K562 (cell line): Measurements from ENCODE around the gene GPR107. TPM values are rescaled to one million over a fixed set of nuclear protein-coding genes. Genes with fewer than 3 reads are reported as not detected.

Source experiments
- GABPA ChIP-seq: fragments of 200-800 bp; sonication (Bioruptor generic); conservative IDR thresholded peaks from 2 replicates; pipeline ENCODE4 v1.6.1; 2016; ENCODE audit warnings: low read depth, missing genetic modification characterization, missing compliant biosample characterization
- HNRNPH1 ChIP-seq: fragments of 200-400 bp; formaldehyde crosslinking; optimal IDR thresholded peaks from 2 replicates; pipeline ENCODE3; 2017; ENCODE audit warnings: low read depth, mild to moderate bottlenecking, low read length, moderate library complexity
- ILK ChIP-seq: fragments of 450-650 bp; IDR thresholded peaks from 2 replicates; pipeline ENCODE4 v1.6.1; 2016; ENCODE audit warnings: missing genetic modification characterization, low read depth, mild to moderate bottlenecking, missing compliant biosample characterization, moderate library complexity, borderline replicate concordance
- KAT7 ChIP-seq: sonication (generic); formaldehyde crosslinking; IDR thresholded peaks from 2 replicates; pipeline ENCODE4 v1.8.0; 2022; ENCODE audit warnings: missing genetic modification reagents, mild to moderate bottlenecking, borderline replicate concordance
- RB1 ChIP-seq: fragments of 450-650 bp; IDR thresholded peaks from 2 replicates; pipeline ENCODE4 v1.6.1; 2017; ENCODE audit warnings: low read depth, mild to moderate bottlenecking
- RBFOX2 ChIP-seq: fragments of 200-400 bp; formaldehyde crosslinking; IDR thresholded peaks from 2 replicates; pipeline ENCODE4 v1.6.1; 2017; ENCODE audit warnings: low read depth, mild to moderate bottlenecking, low read length, moderate library complexity
- RBM14 ChIP-seq: fragments of 200-400 bp; formaldehyde crosslinking; IDR thresholded peaks from 2 replicates; pipeline ENCODE4 v1.6.1; 2018; ENCODE audit warnings: low read depth, mild to moderate bottlenecking, low read length, moderate library complexity, borderline replicate concordance; ENCODE audit not compliant: insufficient read depth
- RHOXF2B ChIP-seq: fragments of 250-450 bp; sonication (Bioruptor Pico); conservative IDR thresholded peaks from 2 replicates; pipeline ENCODE4 v1.5.1; 2021
- SNIP1 ChIP-seq: fragments of 450-650 bp; IDR thresholded peaks from 2 replicates; pipeline ENCODE4 v1.7.1; 2017; ENCODE audit warnings: low read depth, mild to moderate bottlenecking
- TAL1 ChIP-seq: fragments of 450-650 bp; IDR thresholded peaks from 2 replicates; pipeline ENCODE4 v1.6.1; 2016; ENCODE audit warnings: mild to moderate bottlenecking
- YBX1 ChIP-seq: fragments of 450-650 bp; IDR thresholded peaks from 2 replicates; pipeline ENCODE4 v1.7.1; 2016; ENCODE audit warnings: mild to moderate bottlenecking
- ZC3H11A ChIP-seq: IDR thresholded peaks from 2 replicates; pipeline ENCODE4 v1.6.1; 2012; ENCODE audit warnings: low read depth, low read length, improper control_type of control experiment
- ZNF695 ChIP-seq: fragments of 450-650 bp; formaldehyde crosslinking; IDR thresholded peaks from 2 replicates; pipeline ENCODE4 v1.4.0; 2020; ENCODE audit warnings: mild to moderate bottlenecking, moderate library complexity
- polyA plus RNA-seq, 8 experiments: library from polyadenylated mRNA; depleted of rRNA in 4 of 8; stranded (reverse) in 5 of 8; unstranded in 3 of 8; fragments of >200 nt; fragmentation: Nextera tagmentation in 2 of 8; fragmentation: Illumina TruSeq in 1 of 8; extraction: Ambion mirVana in 2 of 8; extraction: Trizol in 1 of 8; gene quantifications; 2 replicates each; pipeline versions ENCODE4 v1.2.1 to v1.2.3, GENCODE V29; 2011 to 2014; ENCODE audit warnings: inconsistent platforms in 1 of 8, missing spikeins in 1 of 8
- total RNA-seq, 7 experiments: library from RNA; depleted of rRNA in 6 of 7; stranded (reverse); fragments of >200 nt in 6 of 7; fragmentation: Illumina TruSeq in 2 of 7; extraction: Trizol in 2 of 7; gene quantifications; 2 replicates each; pipeline versions ENCODE4 v1.2.1 to v1.2.3, GENCODE V29; 2011 to 2021; ENCODE audit warnings: low replicate concordance in 1 of 7
- TF ChIP-seq, protein P1 (sequence below): sonication (generic); formaldehyde crosslinking; IDR thresholded peaks from 2 replicates; pipeline ENCODE4 v1.8.0; 2022; ENCODE audit warnings: missing genetic modification reagents, mild to moderate bottlenecking, borderline replicate concordance
- TF ChIP-seq, protein P2 (sequence below): fragments of 250-450 bp; sonication (Bioruptor Pico); IDR thresholded peaks from 2 replicates; pipeline ENCODE4 v1.8.0; 2021; ENCODE audit warnings: moderate library complexity, mild to moderate bottlenecking, inconsistent platforms
- TF ChIP-seq, protein P3 (sequence below): fragments of 450-650 bp; IDR thresholded peaks from 2 replicates; pipeline ENCODE4 v1.7.1; 2018; ENCODE audit warnings: mild to moderate bottlenecking, low read depth; ENCODE audit not compliant: partially characterized antibody
- TF ChIP-seq, protein P4 (sequence below): sonication (generic); formaldehyde crosslinking; IDR thresholded peaks from 2 replicates; pipeline ENCODE4 v1.8.1; 2023; ENCODE audit warnings: mild to moderate bottlenecking, missing genetic modification reagents

Gene GPR107
- total and polyA plus RNA-seq, 9 of the 15 experiments (the other 6 are each of a cell fraction or from before 2014, with no cell fraction given), result 3.2 to 34.6 (median 14.4) TPM

DNA sequence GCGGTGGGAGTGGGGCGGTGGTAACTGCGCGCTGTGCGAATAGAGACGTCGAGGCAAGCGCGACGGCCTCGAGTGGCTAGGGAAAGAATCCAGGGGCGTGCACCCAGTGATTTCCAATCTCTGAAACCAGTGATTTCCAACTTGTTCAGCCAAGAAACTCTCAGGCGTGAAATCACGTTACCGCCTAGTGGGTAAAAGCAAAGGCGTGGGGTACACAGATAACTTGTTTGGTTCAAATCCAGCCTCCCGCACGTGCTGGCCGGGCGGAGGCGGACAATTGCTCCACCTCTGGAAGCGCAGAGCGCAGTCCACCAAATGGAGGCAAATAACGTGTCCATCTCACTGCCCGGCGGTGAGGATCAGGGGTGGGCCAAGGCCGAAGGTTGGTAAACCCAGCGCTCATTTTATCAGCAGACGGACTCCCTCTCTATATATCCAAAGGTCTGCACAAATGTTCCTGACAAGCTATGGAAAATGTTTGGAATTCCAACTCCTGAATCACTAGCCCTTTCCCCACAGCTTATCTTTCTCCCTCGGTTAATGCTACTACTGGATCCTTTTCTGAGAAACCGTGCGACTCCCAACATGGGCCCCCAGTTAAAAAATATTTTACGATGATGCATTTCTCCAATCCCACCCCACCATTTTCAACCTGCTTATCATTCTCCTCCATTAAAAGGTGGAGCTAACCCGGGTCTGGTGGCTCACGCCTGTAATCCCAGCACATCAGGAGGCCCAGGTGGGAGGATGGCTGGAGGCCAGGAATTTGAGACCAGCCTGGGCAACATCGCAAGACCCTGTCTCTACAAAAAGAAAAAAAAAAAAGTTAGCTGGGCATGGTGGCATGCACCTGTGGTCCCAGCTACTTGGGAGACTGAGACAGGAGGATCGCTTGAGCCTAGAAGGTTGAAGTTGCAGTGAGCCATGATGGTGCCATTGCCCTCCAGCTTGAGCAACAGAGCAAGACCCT, 9.8 kb upstream of the GPR107 start (continued):
- TF ChIP-seq, protein P1, sequence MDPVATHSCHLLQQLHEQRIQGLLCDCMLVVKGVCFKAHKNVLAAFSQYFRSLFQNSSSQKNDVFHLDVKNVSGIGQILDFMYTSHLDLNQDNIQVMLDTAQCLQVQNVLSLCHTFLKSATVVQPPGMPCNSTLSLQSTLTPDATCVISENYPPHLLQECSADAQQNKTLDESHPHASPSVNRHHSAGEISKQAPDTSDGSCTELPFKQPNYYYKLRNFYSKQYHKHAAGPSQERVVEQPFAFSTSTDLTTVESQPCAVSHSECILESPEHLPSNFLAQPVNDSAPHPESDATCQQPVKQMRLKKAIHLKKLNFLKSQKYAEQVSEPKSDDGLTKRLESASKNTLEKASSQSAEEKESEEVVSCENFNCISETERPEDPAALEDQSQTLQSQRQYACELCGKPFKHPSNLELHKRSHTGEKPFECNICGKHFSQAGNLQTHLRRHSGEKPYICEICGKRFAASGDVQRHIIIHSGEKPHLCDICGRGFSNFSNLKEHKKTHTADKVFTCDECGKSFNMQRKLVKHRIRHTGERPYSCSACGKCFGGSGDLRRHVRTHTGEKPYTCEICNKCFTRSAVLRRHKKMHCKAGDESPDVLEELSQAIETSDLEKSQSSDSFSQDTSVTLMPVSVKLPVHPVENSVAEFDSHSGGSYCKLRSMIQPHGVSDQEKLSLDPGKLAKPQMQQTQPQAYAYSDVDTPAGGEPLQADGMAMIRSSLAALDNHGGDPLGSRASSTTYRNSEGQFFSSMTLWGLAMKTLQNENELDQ (CRISPR knock-in tag), result no peak
- no peak for TF ChIP-seq SNIP1
- TF ChIP-seq RHOXF2B (CRISPR knock-in tag), result no peak
- no peak for TF ChIP-seq RB1
- TF ChIP-seq HNRNPH1, result no peak
- TF ChIP-seq, protein P2, sequence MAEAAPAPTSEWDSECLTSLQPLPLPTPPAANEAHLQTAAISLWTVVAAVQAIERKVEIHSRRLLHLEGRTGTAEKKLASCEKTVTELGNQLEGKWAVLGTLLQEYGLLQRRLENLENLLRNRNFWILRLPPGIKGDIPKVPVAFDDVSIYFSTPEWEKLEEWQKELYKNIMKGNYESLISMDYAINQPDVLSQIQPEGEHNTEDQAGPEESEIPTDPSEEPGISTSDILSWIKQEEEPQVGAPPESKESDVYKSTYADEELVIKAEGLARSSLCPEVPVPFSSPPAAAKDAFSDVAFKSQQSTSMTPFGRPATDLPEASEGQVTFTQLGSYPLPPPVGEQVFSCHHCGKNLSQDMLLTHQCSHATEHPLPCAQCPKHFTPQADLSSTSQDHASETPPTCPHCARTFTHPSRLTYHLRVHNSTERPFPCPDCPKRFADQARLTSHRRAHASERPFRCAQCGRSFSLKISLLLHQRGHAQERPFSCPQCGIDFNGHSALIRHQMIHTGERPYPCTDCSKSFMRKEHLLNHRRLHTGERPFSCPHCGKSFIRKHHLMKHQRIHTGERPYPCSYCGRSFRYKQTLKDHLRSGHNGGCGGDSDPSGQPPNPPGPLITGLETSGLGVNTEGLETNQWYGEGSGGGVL, result no peak
- TF ChIP-seq YBX1, result no peak
- TF ChIP-seq ZNF695 (CRISPR knock-in tag), result no peak
- TF ChIP-seq RBFOX2, result no peak
- TF ChIP-seq KAT7 (CRISPR knock-in tag), result 0 out of 2 replicates have a peak, but pooled peaks have one; percentile 66
- TF ChIP-seq RBM14, result no peak
- TF ChIP-seq GABPA, result no peak; the same call in 1 of the 2 replicates
- TF ChIP-seq TAL1, result peak; percentile 36; the same call in 1 of the 2 replicates
- no peak for TF ChIP-seq ILK
- TF ChIP-seq ZC3H11A, result no peak
- TF ChIP-seq, protein P3, sequence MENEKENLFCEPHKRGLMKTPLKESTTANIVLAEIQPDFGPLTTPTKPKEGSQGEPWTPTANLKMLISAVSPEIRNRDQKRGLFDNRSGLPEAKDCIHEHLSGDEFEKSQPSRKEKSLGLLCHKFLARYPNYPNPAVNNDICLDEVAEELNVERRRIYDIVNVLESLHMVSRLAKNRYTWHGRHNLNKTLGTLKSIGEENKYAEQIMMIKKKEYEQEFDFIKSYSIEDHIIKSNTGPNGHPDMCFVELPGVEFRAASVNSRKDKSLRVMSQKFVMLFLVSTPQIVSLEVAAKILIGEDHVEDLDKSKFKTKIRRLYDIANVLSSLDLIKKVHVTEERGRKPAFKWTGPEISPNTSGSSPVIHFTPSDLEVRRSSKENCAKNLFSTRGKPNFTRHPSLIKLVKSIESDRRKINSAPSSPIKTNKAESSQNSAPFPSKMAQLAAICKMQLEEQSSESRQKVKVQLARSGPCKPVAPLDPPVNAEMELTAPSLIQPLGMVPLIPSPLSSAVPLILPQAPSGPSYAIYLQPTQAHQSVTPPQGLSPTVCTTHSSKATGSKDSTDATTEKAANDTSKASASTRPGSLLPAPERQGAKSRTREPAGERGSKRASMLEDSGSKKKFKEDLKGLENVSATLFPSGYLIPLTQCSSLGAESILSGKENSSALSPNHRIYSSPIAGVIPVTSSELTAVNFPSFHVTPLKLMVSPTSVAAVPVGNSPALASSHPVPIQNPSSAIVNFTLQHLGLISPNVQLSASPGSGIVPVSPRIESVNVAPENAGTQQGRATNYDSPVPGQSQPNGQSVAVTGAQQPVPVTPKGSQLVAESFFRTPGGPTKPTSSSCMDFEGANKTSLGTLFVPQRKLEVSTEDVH, result no peak
- TF ChIP-seq, protein P4, sequence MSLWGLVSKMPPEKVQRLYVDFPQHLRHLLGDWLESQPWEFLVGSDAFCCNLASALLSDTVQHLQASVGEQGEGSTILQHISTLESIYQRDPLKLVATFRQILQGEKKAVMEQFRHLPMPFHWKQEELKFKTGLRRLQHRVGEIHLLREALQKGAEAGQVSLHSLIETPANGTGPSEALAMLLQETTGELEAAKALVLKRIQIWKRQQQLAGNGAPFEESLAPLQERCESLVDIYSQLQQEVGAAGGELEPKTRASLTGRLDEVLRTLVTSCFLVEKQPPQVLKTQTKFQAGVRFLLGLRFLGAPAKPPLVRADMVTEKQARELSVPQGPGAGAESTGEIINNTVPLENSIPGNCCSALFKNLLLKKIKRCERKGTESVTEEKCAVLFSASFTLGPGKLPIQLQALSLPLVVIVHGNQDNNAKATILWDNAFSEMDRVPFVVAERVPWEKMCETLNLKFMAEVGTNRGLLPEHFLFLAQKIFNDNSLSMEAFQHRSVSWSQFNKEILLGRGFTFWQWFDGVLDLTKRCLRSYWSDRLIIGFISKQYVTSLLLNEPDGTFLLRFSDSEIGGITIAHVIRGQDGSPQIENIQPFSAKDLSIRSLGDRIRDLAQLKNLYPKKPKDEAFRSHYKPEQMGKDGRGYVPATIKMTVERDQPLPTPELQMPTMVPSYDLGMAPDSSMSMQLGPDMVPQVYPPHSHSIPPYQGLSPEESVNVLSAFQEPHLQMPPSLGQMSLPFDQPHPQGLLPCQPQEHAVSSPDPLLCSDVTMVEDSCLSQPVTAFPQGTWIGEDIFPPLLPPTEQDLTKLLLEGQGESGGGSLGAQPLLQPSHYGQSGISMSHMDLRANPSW (CRISPR knock-in tag), result no peak
